IMR-90 (cell line): ENCODE results near the gene HERC4. TPM values are rescaled to one million over a fixed set of nuclear protein-coding genes. Genes with fewer than 3 reads are reported as not detected.

Experiments used
- ATAC-seq: fragments of 200-7000 bp; cut with Tn5 transposase; 2 replicates; pipeline ENCODE4 v1.9.1; 2020; ENCODE audit warnings: low read depth, mild to moderate bottlenecking, moderate library complexity
- BruUV-seq: library from RNA; stranded (reverse); fragments of 400-500 nt; replicated peaks from 2 replicates; lab custom pipeline; 2021; lab: Mats Ljungman, UMichigan
- CTCF ChIA-PET: fragments of 300-600 bp; formaldehyde crosslinking; extraction: SDS; loops from one replicate; lab custom pipeline; 2021; ENCODE audit warnings: antibody characterized with exemption; lab: Yijun Ruan, JAX
- POLR2A ChIA-PET: fragments of 300-600 bp; sonication (Branson Sonifier 250); formaldehyde crosslinking; loops from one replicate; lab custom pipeline; 2022; ENCODE audit warnings: antibody characterized with exemption; ENCODE audit not compliant: unreplicated experiment; lab: Charles Lee
- DNase-seq: peaks from one replicate; pipeline ENCODE4 v3.0.0; 2013
- H2AFZ ChIP-seq: replicated peaks from 2 replicates; pipeline ENCODE3; 2013; ENCODE audit warnings: low read length, mild to moderate bottlenecking; ENCODE audit not compliant: poor library complexity
- H2AK5ac ChIP-seq: 2 replicates; pipeline ENCODE4 v1.6.1; 2013; ENCODE audit warnings: low read depth, low read length, inconsistent platforms
- H2AK9ac ChIP-seq: replicated peaks from 2 replicates; pipeline ENCODE3; 2013; ENCODE audit warnings: mild to moderate bottlenecking, low read depth, low read length, moderate library complexity; ENCODE audit not compliant: poor library complexity
- H2BK120ac ChIP-seq: 2 replicates; pipeline ENCODE4 v1.6.1; 2013; ENCODE audit warnings: low read depth, low read length, inconsistent platforms
- H2BK15ac ChIP-seq: 3 replicates; pipeline ENCODE4 v1.6.1; 2013; ENCODE audit warnings: low read depth, low read length, inconsistent platforms
- H2BK20ac ChIP-seq: 2 replicates; pipeline ENCODE4 v1.6.1; 2013; ENCODE audit warnings: low read depth, mild to moderate bottlenecking, inconsistent platforms, low read length, moderate library complexity
- H2BK5ac ChIP-seq: 2 replicates; pipeline ENCODE4 v1.6.1; 2013; ENCODE audit warnings: mild to moderate bottlenecking, low read depth, low read length, inconsistent platforms; ENCODE audit not compliant: poor library complexity, severe bottlenecking
- H3K14ac ChIP-seq: replicated peaks from 2 replicates; pipeline ENCODE4 v1.6.1; 2013; ENCODE audit warnings: low read depth, low read length, inconsistent platforms
- H3K18ac ChIP-seq: 2 replicates; pipeline ENCODE4 v1.6.1; 2013; ENCODE audit warnings: low read depth, low read length, control low read depth
- H3K23ac ChIP-seq: 2 replicates; pipeline ENCODE4 v1.6.1; 2013; ENCODE audit warnings: low read depth, low read length, inconsistent platforms
- H3K27ac ChIP-seq: 2 replicates; pipeline ENCODE4 v1.5.1; 2013; ENCODE audit warnings: mild to moderate bottlenecking, control low read depth, low read length; ENCODE audit not compliant: insufficient read depth
- H3K27me3 ChIP-seq: 2 replicates; pipeline ENCODE4 v1.6.1; 2013; ENCODE audit warnings: low read length; ENCODE audit not compliant: control insufficient read depth, insufficient read depth
- H3K36me3 ChIP-seq: 2 replicates; pipeline ENCODE4 v1.6.1; 2013; ENCODE audit warnings: low read length, mixed read lengths; ENCODE audit not compliant: control insufficient read depth, insufficient read depth
- H3K4ac ChIP-seq: 2 replicates; pipeline ENCODE4 v1.6.1; 2013; ENCODE audit warnings: low read depth, low read length, inconsistent platforms
- H3K4me1 ChIP-seq: 2 replicates; pipeline ENCODE4 v1.6.1; 2013; ENCODE audit warnings: low read length, mixed read lengths; ENCODE audit not compliant: control insufficient read depth, insufficient read depth
- H3K4me2 ChIP-seq: 2 replicates; pipeline ENCODE4 v1.6.1; 2013; ENCODE audit warnings: low read depth, mild to moderate bottlenecking, control low read depth, low read length, moderate library complexity
- H3K4me3 ChIP-seq: 2 replicates; pipeline ENCODE4 v1.5.1; 2013; ENCODE audit warnings: low read depth, mild to moderate bottlenecking, control low read depth, low read length, moderate library complexity; ENCODE audit not compliant: insufficient read depth
- H3K56ac ChIP-seq: 2 replicates; pipeline ENCODE4 v1.6.1; 2013; ENCODE audit warnings: low read length, inconsistent platforms; ENCODE audit not compliant: insufficient read depth; ENCODE audit errors: extremely low read depth
- H3K79me1 ChIP-seq, 2 experiments: 2 replicates each; pipeline ENCODE4 v1.6.1; 2013; ENCODE audit warnings: low read length in 2 of 2, inconsistent platforms in 1 of 2, low read depth in 1 of 2
- H3K9ac ChIP-seq: 2 replicates; pipeline ENCODE4 v1.6.1; 2013; ENCODE audit warnings: low read depth, low read length, control low read depth
- H3K9me1 ChIP-seq: 2 replicates; pipeline ENCODE4 v1.6.1; 2013; ENCODE audit warnings: low read length, inconsistent platforms; ENCODE audit not compliant: insufficient read depth
- H3K9me3 ChIP-seq: 2 replicates; pipeline ENCODE4 v1.6.1; 2013; ENCODE audit warnings: low read length; ENCODE audit not compliant: control insufficient read depth, insufficient read depth
- H4K20me1 ChIP-seq: 2 replicates; pipeline ENCODE4 v1.6.1; 2013; ENCODE audit warnings: low read length, inconsistent platforms; ENCODE audit not compliant: insufficient read depth
- H4K5ac ChIP-seq: 2 replicates; pipeline ENCODE4 v1.6.1; 2013; ENCODE audit warnings: mild to moderate bottlenecking, low read depth, low read length, control low read depth
- H4K8ac ChIP-seq, 2 experiments: 2 replicates each; pipeline ENCODE4 v1.6.1; 2013; ENCODE audit warnings: low read depth in 2 of 2, low read length in 2 of 2, control low read depth in 1 of 2, inconsistent platforms in 1 of 2
- H4K91ac ChIP-seq: 2 replicates; pipeline ENCODE4 v1.6.1; 2013; ENCODE audit warnings: low read depth, low read length, inconsistent platforms; ENCODE audit not compliant: insufficient read depth
- BHLHE40 ChIP-seq: fragments of 150-350 bp; IDR thresholded peaks from 2 replicates; pipeline ENCODE4 v1.6.1; 2016; ENCODE audit warnings: mild to moderate bottlenecking, low read depth, low read length
- CEBPB ChIP-seq: IDR thresholded peaks from 2 replicates; pipeline ENCODE4 v1.6.1; 2012; ENCODE audit warnings: low read depth, low read length, improper control_type of control experiment
- FOS ChIP-seq: fragments of 150-350 bp; IDR thresholded peaks from 2 replicates; pipeline ENCODE4 v1.6.1; 2016; ENCODE audit warnings: low read depth, low read length
- MAFK ChIP-seq: IDR thresholded peaks from 2 replicates; pipeline ENCODE4 v1.6.1; 2012; ENCODE audit warnings: low read depth, low read length, improper control_type of control experiment
- MAZ ChIP-seq: IDR thresholded peaks from 2 replicates; pipeline ENCODE4 v1.6.1; 2012; ENCODE audit warnings: low read depth, mild to moderate bottlenecking, low read length, improper control_type of control experiment, moderate library complexity, borderline replicate concordance
- MXI1 ChIP-seq: IDR thresholded peaks from 2 replicates; pipeline ENCODE4 v1.6.1; 2012; ENCODE audit warnings: low read depth, mild to moderate bottlenecking, low read length, moderate library complexity, borderline replicate concordance
- NFE2L2 ChIP-seq: fragments of 150-350 bp; IDR thresholded peaks from 2 replicates; pipeline ENCODE4 v1.6.1; 2016; ENCODE audit warnings: low read depth, mild to moderate bottlenecking, low read length
- POLR2A ChIP-seq: IDR thresholded peaks from 2 replicates; pipeline ENCODE4 v1.6.1; 2012; ENCODE audit warnings: mild to moderate bottlenecking, low read depth, low read length
- RAD21 ChIP-seq: IDR thresholded peaks from 2 replicates; pipeline ENCODE4 v1.6.1; 2012; ENCODE audit warnings: low read length, improper control_type of control experiment
- RFX5 ChIP-seq: IDR thresholded peaks from 2 replicates; pipeline ENCODE4 v1.8.0; 2012; ENCODE audit warnings: low read depth, mild to moderate bottlenecking, low read length, moderate library complexity
- SMC3 ChIP-seq: fragments of 150-350 bp; IDR thresholded peaks from 2 replicates; pipeline ENCODE4 v1.6.1; 2016; ENCODE audit warnings: low read depth, mild to moderate bottlenecking, antibody characterized with exemption, low read length, moderate library complexity
- WGBS, 2 experiments: methylation state at CpG; one replicate each; pipeline versions ENCODE4 v1.1.5 to v1.1.7; 2013; ENCODE audit warnings: missing lambda C conversion rate in 2 of 2; ENCODE audit not compliant: insufficient read length in 1 of 2; ENCODE audit errors: extremely low coverage in 2 of 2; 5-methylcytosine and 5-hydroxymethylcytosine counted together
- dilution Hi-C: fragments of 300-500 bp; cut with HindIII; formaldehyde crosslinking; loops from one replicate; pipeline ENCODE4 v1.14.3; 2018; ENCODE audit warnings: low sequenced_read_pairs; ENCODE audit not compliant: unreplicated experiment
- in situ Hi-C: fragments of 300-500 bp; cut with MboI; formaldehyde crosslinking; loops from 3 replicates; pipeline ENCODE4 v1.14.3; 2019; ENCODE audit warnings: low sequenced_read_pairs, inconsistent platforms, mixed read lengths
- intact Hi-C: fragments of 100-400 bp; cut with micrococcal nuclease; formaldehyde crosslinking; loops from 2 replicates; pipeline ENCODE4 v1.10.0; 2022
- polyA plus RNA-seq, 3 experiments: library from polyadenylated mRNA; depleted of rRNA; stranded (reverse); fragments of >200 nt; gene quantifications; 2 replicates each; pipeline ENCODE4 v1.2.3, GENCODE V29; 2012; ENCODE audit warnings: low replicate concordance in 1 of 3
- total RNA-seq: library from RNA; depleted of rRNA; stranded (reverse); fragments of >200 nt; gene quantifications from 2 replicates; pipeline ENCODE4 v1.2.3, GENCODE V29; 2012
- TF ChIP-seq, protein P1 (sequence below): conservative IDR thresholded peaks from 2 replicates; pipeline ENCODE4 v1.5.1; 2012; ENCODE audit warnings: mild to moderate bottlenecking, low read depth, low read length, improper control_type of control experiment
- TF ChIP-seq, protein P2 (sequence below): fragments of 150-350 bp; IDR thresholded peaks from 2 replicates; pipeline ENCODE4 v1.6.1; 2017; ENCODE audit warnings: mild to moderate bottlenecking, antibody characterized with exemption, low read length, low read depth

The HERC4 gene
- total and polyA plus RNA-seq, 2 of the 4 experiments (the other 2 are of a cell fraction), result 66.6 to 92.8 TPM

DNA sequence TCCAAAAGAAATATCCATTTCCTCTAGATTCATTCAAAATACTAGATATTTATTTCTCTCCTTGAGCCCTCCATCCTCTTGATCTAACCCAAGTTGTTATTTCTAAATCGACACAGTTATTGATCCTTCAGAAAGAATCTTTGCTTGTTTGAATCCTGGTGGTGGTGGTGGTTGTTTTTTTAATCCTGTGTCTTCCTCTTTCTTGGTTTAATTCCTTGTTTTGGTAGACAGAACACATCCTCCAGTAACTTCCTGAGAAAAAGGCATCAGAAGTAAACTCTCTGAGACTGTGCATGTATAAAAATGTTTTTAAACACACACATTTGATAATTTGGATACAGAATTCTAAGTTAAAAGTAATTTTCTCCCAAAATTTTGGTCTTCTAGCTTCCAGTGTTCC is 140.7 kb downstream of the HERC4 start:
- Histone ChIP-seq H2AFZ (no peak overlapping the region), H3K9me3 (no peaks in the 10 kb centered on the region), H2AK5ac (no peak overlapping the region), H3K4ac (no peak overlapping the region), H2BK15ac (no peak overlapping the region), H4K5ac (no peak overlapping the region), H3K27ac (no peak overlapping the region), H2AK9ac (no peak overlapping the region), H3K4me2 (no peak overlapping the region), H2BK5ac (no peak overlapping the region), H4K91ac (no peak overlapping the region), H3K14ac (no peak overlapping the region), H2BK20ac (no peak overlapping the region), H3K9me1 (no peaks in the 10 kb centered on the region), H3K79me1 (peaks cover 7 to 12% of the 10 kb centered on the region in 2 experiments; a peak in 1 of 4 replicates), H3K27me3 (no peaks in the 10 kb centered on the region), H2BK120ac (no peak overlapping the region), H3K4me1 (no peaks in the 10 kb centered on the region), H3K9ac (no peak overlapping the region), H3K18ac (no peak overlapping the region), H3K4me3 (no peak overlapping the region), H3K36me3 (peaks cover 32% of the 10 kb centered on the region), H4K20me1 (no peaks in the 10 kb centered on the region), H3K23ac (no peak overlapping the region), H4K8ac (no peak overlapping the region), H3K56ac (no peak overlapping the region)
- in situ Hi-C loops (no loop called here), intact Hi-C loops (no loop called here), dilution Hi-C loops (no loop called here)
- ATAC-seq (no peak), DNase-seq (no peak)
- WGBS, 2 experiments, result no CpG with 5 or more reads among the region's 1 CpG
- no TSS peak for BruUV-seq
- CTCF ChIA-PET, result no interaction called here
- TF ChIP-seq, protein P1, sequence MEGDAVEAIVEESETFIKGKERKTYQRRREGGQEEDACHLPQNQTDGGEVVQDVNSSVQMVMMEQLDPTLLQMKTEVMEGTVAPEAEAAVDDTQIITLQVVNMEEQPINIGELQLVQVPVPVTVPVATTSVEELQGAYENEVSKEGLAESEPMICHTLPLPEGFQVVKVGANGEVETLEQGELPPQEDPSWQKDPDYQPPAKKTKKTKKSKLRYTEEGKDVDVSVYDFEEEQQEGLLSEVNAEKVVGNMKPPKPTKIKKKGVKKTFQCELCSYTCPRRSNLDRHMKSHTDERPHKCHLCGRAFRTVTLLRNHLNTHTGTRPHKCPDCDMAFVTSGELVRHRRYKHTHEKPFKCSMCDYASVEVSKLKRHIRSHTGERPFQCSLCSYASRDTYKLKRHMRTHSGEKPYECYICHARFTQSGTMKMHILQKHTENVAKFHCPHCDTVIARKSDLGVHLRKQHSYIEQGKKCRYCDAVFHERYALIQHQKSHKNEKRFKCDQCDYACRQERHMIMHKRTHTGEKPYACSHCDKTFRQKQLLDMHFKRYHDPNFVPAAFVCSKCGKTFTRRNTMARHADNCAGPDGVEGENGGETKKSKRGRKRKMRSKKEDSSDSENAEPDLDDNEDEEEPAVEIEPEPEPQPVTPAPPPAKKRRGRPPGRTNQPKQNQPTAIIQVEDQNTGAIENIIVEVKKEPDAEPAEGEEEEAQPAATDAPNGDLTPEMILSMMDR, result no peak
- TF ChIP-seq, protein P2, sequence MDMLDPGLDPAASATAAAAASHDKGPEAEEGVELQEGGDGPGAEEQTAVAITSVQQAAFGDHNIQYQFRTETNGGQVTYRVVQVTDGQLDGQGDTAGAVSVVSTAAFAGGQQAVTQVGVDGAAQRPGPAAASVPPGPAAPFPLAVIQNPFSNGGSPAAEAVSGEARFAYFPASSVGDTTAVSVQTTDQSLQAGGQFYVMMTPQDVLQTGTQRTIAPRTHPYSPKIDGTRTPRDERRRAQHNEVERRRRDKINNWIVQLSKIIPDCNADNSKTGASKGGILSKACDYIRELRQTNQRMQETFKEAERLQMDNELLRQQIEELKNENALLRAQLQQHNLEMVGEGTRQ, result no peak
- TF ChIP-seq MAFK (no peak), POLR2A (no peak), BHLHE40 (no peak), RAD21 (no peak), FOS (no peak), NFE2L2 (no peak), MAZ (no peak), SMC3 (no peak), MXI1 (no peak), RFX5 (no peak), CEBPB (no peak)
- POLR2A ChIA-PET, result no interaction called here
